Measurements from ENCODE around the gene HIPK3.

The HIPK3 gene

GRCh38 chr11:33225371-33225770, 31.8 kb upstream of the HIPK3 start:
- Histone ChIP-seq H3K79me2 (no peaks in the 10 kb centered on the region), H2AFZ (no peak overlapping the region), H3K4me1 (no peaks in the 10 kb centered on the region), H3K9me3 (ENCODE audit: control insufficient read depth, low read length) (no peaks in the 10 kb centered on the region), H3K36me3 (ENCODE audit: control insufficient read depth, insufficient read depth, low read length) (no peaks in the 10 kb centered on the region), H3K27me3 (ENCODE audit: control insufficient read depth, insufficient read depth, low read length) (no peaks in the 10 kb centered on the region), H3K4me3 (ENCODE audit: low read depth, low read length) (no peak overlapping the region), H3K4me2 (ENCODE audit: low read length) (no peak overlapping the region), H3K27ac (no peak overlapping the region), H3K9ac (no peak overlapping the region)
- no peak for TF ChIP-seq CTCF (IDR thresholded peaks at IDR 0.05)

- H3K9ac ChIP-seq: no peak overlapping the region
- no peak for TF ChIP-seq CTCF (IDR thresholded peaks at IDR 0.05)
- no peaks in the 10 kb centered on the region for H3K4me1 ChIP-seq
- no peaks in the 10 kb centered on the region for H3K9me3 ChIP-seq (ENCODE audit: control insufficient read depth, low read length)
- H2AFZ ChIP-seq: no peak overlapping the region
- H3K4me3 ChIP-seq (ENCODE audit: low read depth, low read length): no peak overlapping the region
- no peak overlapping the region for H3K27ac ChIP-seq
- no peaks in the 10 kb centered on the region for H3K79me2 ChIP-seq
- H3K27me3 ChIP-seq (ENCODE audit: control insufficient read depth, insufficient read depth, low read length): no peaks in the 10 kb centered on the region
- no peak overlapping the region for H3K4me2 ChIP-seq (ENCODE audit: low read length)
- no peaks in the 10 kb centered on the region for H3K36me3 ChIP-seq (ENCODE audit: control insufficient read depth, insufficient read depth, low read length)
These were observed 29.5 kb upstream of the HIPK3 start for GRCh38 chr11:33227578-33228261.

- Histone ChIP-seq H3K4me3 (ENCODE audit: low read depth, low read length) (no peak overlapping the region), H3K27me3 (ENCODE audit: control insufficient read depth, insufficient read depth, low read length) (no peaks in the 10 kb centered on the region), H3K36me3 (ENCODE audit: control insufficient read depth, insufficient read depth, low read length) (no peaks in the 10 kb centered on the region), H3K79me2 (no peaks in the 10 kb centered on the region), H3K4me1 (no peaks in the 10 kb centered on the region), H2AFZ (no peak overlapping the region), H3K9ac (no peak overlapping the region), H3K27ac (no peak overlapping the region), H3K9me3 (ENCODE audit: control insufficient read depth, low read length) (no peaks in the 10 kb centered on the region), H3K4me2 (ENCODE audit: low read length) (no peak overlapping the region)
- TF ChIP-seq CTCF (IDR thresholded peaks at IDR 0.05): no peak
These were observed 22.6 kb upstream of the HIPK3 start for GRCh38 chr11:33234397-33235190.

GRCh38 chr11:33237039-33237597, 20.1 kb upstream of the HIPK3 start:
- no peak for TF ChIP-seq CTCF (IDR thresholded peaks at IDR 0.05)
- Histone ChIP-seq H3K4me3 (ENCODE audit: low read depth, low read length) (no peak overlapping the region), H3K27ac (no peak overlapping the region), H2AFZ (no peak overlapping the region), H3K27me3 (ENCODE audit: control insufficient read depth, insufficient read depth, low read length) (no peaks in the 10 kb centered on the region), H3K79me2 (no peaks in the 10 kb centered on the region), H3K36me3 (ENCODE audit: control insufficient read depth, insufficient read depth, low read length) (no peaks in the 10 kb centered on the region), H3K9me3 (ENCODE audit: control insufficient read depth, low read length) (no peaks in the 10 kb centered on the region), H3K4me1 (no peaks in the 10 kb centered on the region), H3K4me2 (ENCODE audit: low read length) (no peak overlapping the region), H3K9ac (no peak overlapping the region)
